K562 (cell line): ENCODE data around the gene RITA1. TPM values are rescaled to one million over a fixed set of nuclear protein-coding genes. Genes with fewer than 3 reads are reported as not detected.

ENCODE experiments used
- ATAC-seq: fragments of 200-7000 bp; cut with Tn5 transposase; 3 replicates; pipeline ENCODE4 v1.9.1; 2020; ENCODE audit warnings: moderate library complexity
- BruUV-seq: library from RNA; stranded (reverse); fragments of 400-500 nt; replicated peaks from 2 replicates; lab custom pipeline; 2021; lab: Mats Ljungman, UMichigan
- CTCF ChIA-PET: fragments of 300-600 bp; formaldehyde crosslinking; extraction: SDS; loops from one replicate; lab custom pipeline; 2021; ENCODE audit warnings: low intra/inter-chr PET ratio; lab: Yijun Ruan, JAX
- POLR2A ChIA-PET: fragments of 300-600, 350-650 bp; sonication (Branson Sonifier 250); formaldehyde crosslinking; extraction: SDS; loops from one replicate; lab custom pipeline; 2021; ENCODE audit warnings: antibody characterized with exemption, inconsistent platforms; lab: Yijun Ruan, JAX
- DNase-seq, 4 experiments: peaks; one replicate each; pipeline versions ENCODE4 v3.0.0 to v3.0.0-alpha.2; 2011 to 2018; ENCODE audit warnings: low spot score in 3 of 4, mixed read lengths in 3 of 4; ENCODE audit errors: extremely low read depth in 1 of 4
- FAIRE-seq: peaks from 2 replicates; lab custom pipeline; 2011; peaks lifted over from hg19 to GRCh38; lab: Jason Lieb, UNC
- H2AFZ ChIP-seq: 2 replicates; pipeline ENCODE4 v1.6.0; 2011; ENCODE audit warnings: low read depth, low read length, control low read depth, inconsistent platforms
- H3K27ac ChIP-seq: fragments of 200-600 bp; 3 replicates; pipeline ENCODE4 v1.8.0; 2011; ENCODE audit warnings: low read depth, mild to moderate bottlenecking, control low read depth, inconsistent platforms, low read length, moderate library complexity, mixed read lengths; ENCODE audit errors: extremely low read depth
- H3K27me3 ChIP-seq, 2 experiments: fragments of 300-600 bp in 1 of 2; 2 replicates in 1 of 2; 3 replicates in 1 of 2; pipeline versions ENCODE4 v1.6.0 to v1.8.0; 2011; ENCODE audit warnings: inconsistent platforms in 2 of 2, low read length in 2 of 2, mild to moderate bottlenecking in 1 of 2, mixed read lengths in 1 of 2, moderate library complexity in 1 of 2; ENCODE audit not compliant: control insufficient read depth in 2 of 2, insufficient read depth in 2 of 2
- H3K36me3 ChIP-seq: fragments of 300-600 bp; 3 replicates; pipeline ENCODE4 v1.8.0; 2011; ENCODE audit warnings: mild to moderate bottlenecking, low read length, inconsistent platforms; ENCODE audit not compliant: control insufficient read depth, insufficient read depth
- H3K4me1 ChIP-seq, 2 experiments: fragments of 200-600 bp in 1 of 2; replicated peaks in 1 of 2; 2 replicates in 1 of 2; 3 replicates in 1 of 2; pipeline versions ENCODE4 v1.5.1 to v1.8.0; 2011; ENCODE audit warnings: inconsistent platforms in 2 of 2, low read length in 2 of 2, mild to moderate bottlenecking in 1 of 2, mixed read lengths in 1 of 2, moderate library complexity in 1 of 2; ENCODE audit not compliant: control insufficient read depth in 2 of 2, insufficient read depth in 2 of 2
- H3K4me2 ChIP-seq: 2 replicates; pipeline ENCODE4 v1.6.1; 2011; ENCODE audit warnings: low read length, control low read depth, inconsistent platforms, mixed read lengths; ENCODE audit not compliant: insufficient read depth
- H3K4me3 ChIP-seq: fragments of 200-600 bp; sonication (generic), shearing (Covaris generic); 2 replicates; pipeline ENCODE4 v1.5.1; 2016; ENCODE audit warnings: control low read depth, inconsistent platforms
- H3K79me2 ChIP-seq: fragments of 200-600 bp; 3 replicates; pipeline ENCODE4 v1.8.0; 2011; ENCODE audit warnings: low read length, inconsistent platforms; ENCODE audit not compliant: control insufficient read depth, insufficient read depth
- H3K9ac ChIP-seq, 2 experiments: 2 replicates each; pipeline versions ENCODE4 v1.6.0 to v1.6.1; 2011; ENCODE audit warnings: low read depth in 2 of 2, low read length in 2 of 2, control low read depth in 1 of 2, inconsistent platforms in 1 of 2, mild to moderate bottlenecking in 1 of 2, mixed read lengths in 1 of 2; ENCODE audit not compliant: insufficient read depth in 1 of 2
- H3K9me1 ChIP-seq: one replicate; pipeline ENCODE4 v1.6.0; 2011; ENCODE audit warnings: inconsistent platforms, mild to moderate bottlenecking, low read length, moderate library complexity; ENCODE audit not compliant: control insufficient read depth, insufficient read depth
- H3K9me3 ChIP-seq: replicated peaks from 2 replicates; pipeline ENCODE4 v1.5.1; 2011; ENCODE audit warnings: low read depth, low read length, inconsistent platforms; ENCODE audit not compliant: control insufficient read depth, insufficient read depth
- H4K20me1 ChIP-seq: replicated peaks from 2 replicates; pipeline ENCODE4 v1.6.1; 2011; ENCODE audit warnings: low read length, inconsistent platforms, mixed read lengths; ENCODE audit not compliant: control insufficient read depth, insufficient read depth
- ADNP ChIP-seq: fragments of 200-800 bp; sonication (Bioruptor generic); IDR thresholded peaks from 2 replicates; pipeline ENCODE4 v1.6.1; 2016; ENCODE audit warnings: missing genetic modification characterization, missing compliant biosample characterization
- BCOR ChIP-seq: fragments of 450-650 bp; IDR thresholded peaks from 2 replicates; pipeline ENCODE4 v1.6.1; 2016
- KDM1A ChIP-seq, 2 experiments: fragments of 450-650 bp; IDR thresholded peaks; 2 replicates each; pipeline ENCODE4 v1.6.1; 2016; ENCODE audit warnings: mild to moderate bottlenecking in 2 of 2
- RBM25 ChIP-seq: fragments of 200-400 bp; formaldehyde crosslinking; IDR thresholded peaks from 2 replicates; pipeline ENCODE4 v1.6.1; 2018; ENCODE audit warnings: low read length, low read depth, moderate library complexity; ENCODE audit not compliant: severe bottlenecking
- ZFP36 ChIP-seq: fragments of 150-350 bp; IDR thresholded peaks from 2 replicates; pipeline ENCODE4 v1.6.1; 2018; ENCODE audit warnings: low read length, low read depth; ENCODE audit not compliant: partially characterized antibody
- ZNF512 ChIP-seq: IDR thresholded peaks from 2 replicates; pipeline ENCODE4 v1.6.1; 2016; ENCODE audit warnings: missing genetic modification characterization, missing compliant biosample characterization
- WGBS: fragments of 100-300 bp; shearing (Covaris generic); methylation state at CpG from one replicate; pipeline ENCODE4 v1.1.6; 2016; ENCODE audit warnings: low coverage, mixed read lengths; ENCODE audit not compliant: insufficient coverage; ENCODE audit errors: missing lambda C conversion rate; 5-methylcytosine and 5-hydroxymethylcytosine counted together
- in situ Hi-C: fragments of 300-500 bp; cut with MboI; formaldehyde crosslinking; loops from 4 replicates; pipeline ENCODE4 v1.15.0; 2018; ENCODE audit warnings: inconsistent platforms, mixed read lengths
- intact Hi-C: fragments of 100-400 bp; cut with micrococcal nuclease; formaldehyde crosslinking; loops from 2 replicates; pipeline ENCODE4 v1.14.2; 2022
- polyA plus RNA-seq, 8 experiments: library from polyadenylated mRNA; depleted of rRNA in 4 of 8; stranded (reverse) in 5 of 8; unstranded in 3 of 8; fragments of >200 nt; fragmentation: Nextera tagmentation in 2 of 8; fragmentation: Illumina TruSeq in 1 of 8; extraction: Ambion mirVana in 2 of 8; extraction: Trizol in 1 of 8; gene quantifications; 2 replicates each; pipeline versions ENCODE4 v1.2.1 to v1.2.3, GENCODE V29; 2011 to 2014; ENCODE audit warnings: inconsistent platforms in 1 of 8, missing spikeins in 1 of 8
- total RNA-seq, 7 experiments: library from RNA; depleted of rRNA in 6 of 7; stranded (reverse); fragments of >200 nt in 6 of 7; fragmentation: Illumina TruSeq in 2 of 7; extraction: Trizol in 2 of 7; gene quantifications; 2 replicates each; pipeline versions ENCODE4 v1.2.1 to v1.2.3, GENCODE V29; 2011 to 2021; ENCODE audit warnings: low replicate concordance in 1 of 7

Gene RITA1
- total and polyA plus RNA-seq, 9 of the 15 experiments (the other 6 are each of a cell fraction or from before 2014, with no cell fraction given) = 2.8 to 40.4 (median 18.0) TPM

GRCh38 chr12:113227686-113228391 lies 42.3 kb downstream of the RITA1 start:
- POLR2A ChIA-PET = interaction anchor here (0.5 kb wide), 2 partner anchors 39 to 208 kb away, joined by 3 read pairs; no protein-coding TSS in a partner anchor
- Histone ChIP-seq H3K79me2 (0 out of 3 replicates have a peak, but pooled peaks cover 4% of the 10 kb centered on the region), H3K27ac (no peak overlapping the region), H3K4me1 (peaks cover 44 to 46% of the 10 kb centered on the region in 2 experiments), H4K20me1 (no peaks in the 10 kb centered on the region), H3K9me3 (peaks cover 9% of the 10 kb centered on the region), H3K4me3 (no peak overlapping the region), H3K9ac (peak overlapping the region in 1 of 2 experiments; percentile 22; a peak in 1 of 4 replicates), H3K9me1 (peaks cover 5% of the 10 kb centered on the region), H2AFZ (no peak overlapping the region), H3K4me2 (no peak overlapping the region), H3K36me3 (peaks cover 49% of the 10 kb centered on the region; the same call in 2 of the 3 replicates), H3K27me3 (no peaks in the 10 kb centered on the region; a peak in 1 of 5 replicates)
- in situ Hi-C loops = no loop called here
- intact Hi-C loops = no loop called here
- FAIRE-seq (no peak), DNase-seq (no peak), ATAC-seq (no peak)
- TF ChIP-seq BCOR = peak; percentile 78
- TF ChIP-seq ADNP (tag) = peak; percentile 79; the same call in 1 of the 2 replicates
- peak in 1 of 2 experiments; percentile 39; a peak in 1 of 4 replicates for TF ChIP-seq KDM1A (IDR thresholded peaks at IDR 0.05)
- TF ChIP-seq RBM25 = peak; percentile 98
- peak; percentile 76 for TF ChIP-seq ZFP36
- TF ChIP-seq ZNF512 = no peak
- no TSS peak for BruUV-seq
- CTCF ChIA-PET = no interaction called here
- whole genome bisulfite sequencing = 94% methylated on average over 5 of the region's 5 CpGs
